A549 (cell line): ENCODE results near the gene PTGR3. TPM values are rescaled to one million over a fixed set of nuclear protein-coding genes. Genes with fewer than 3 reads are reported as not detected.

ENCODE experiments used
- ATAC-seq, 2 experiments: fragments of 200-7000 bp in 1 of 2; fragments of >200 bp in 1 of 2; cut with Nextera tagmentation in 1 of 2; cut with Tn5 transposase in 1 of 2; 3 replicates each; pipeline versions ENCODE4 v1.8.0 to v1.9.1; 2018 to 2020; ENCODE audit warnings: mild to moderate bottlenecking in 1 of 2, moderate library complexity in 1 of 2
- CTCF ChIA-PET: fragments of 300-600 bp; sonication (Branson Sonifier 250); formaldehyde crosslinking; extraction: SDS; loops from one replicate; lab custom pipeline; 2021; ENCODE audit warnings: antibody characterized with exemption, inconsistent platforms; lab: Yijun Ruan, JAX
- POLR2A ChIA-PET: fragments of 350-600 bp; formaldehyde crosslinking; extraction: SDS; loops from one replicate; lab custom pipeline; 2021; ENCODE audit warnings: antibody characterized with exemption, inconsistent platforms; lab: Yijun Ruan, JAX
- DNase-seq, 2 experiments: peaks; one replicate each; pipeline versions ENCODE4 v3.0.0 to v3.0.0-alpha.2; 2011 to 2016; ENCODE audit warnings: low read depth in 1 of 2, low spot score in 1 of 2
- FAIRE-seq: peaks from 2 replicates; lab custom pipeline; 2011; peaks lifted over from hg19 to GRCh38; lab: Jason Lieb, UNC
- H3K27ac ChIP-seq, 2 experiments: fragments of >200 bp; sonication (Bioruptor Twin); formaldehyde crosslinking; 3 replicates each; pipeline ENCODE4 v1.5.1; 2016 to 2017
- H3K4me1 ChIP-seq: fragments of >200 bp; sonication (Bioruptor Twin); formaldehyde crosslinking; 3 replicates; pipeline ENCODE4 v1.6.1; 2016
- H3K4me2 ChIP-seq: fragments of >200 bp; sonication (Bioruptor Twin); formaldehyde crosslinking; 3 replicates; pipeline ENCODE4 v1.6.1; 2016
- H3K4me3 ChIP-seq: fragments of >200 bp; sonication (Bioruptor Twin); formaldehyde crosslinking; 3 replicates; pipeline ENCODE4 v1.5.1; 2016
- H3K9me3 ChIP-seq: fragments of >200 bp; sonication (Bioruptor Twin); formaldehyde crosslinking; 3 replicates; pipeline ENCODE4 v1.6.1; 2016
- CBX2 ChIP-seq: fragments of 200-600 bp; sonication (generic); IDR thresholded peaks from 2 replicates; pipeline ENCODE4 v1.6.1; 2016; ENCODE audit warnings: low read depth, mild to moderate bottlenecking, borderline replicate concordance
- E2F6 ChIP-seq: IDR thresholded peaks from 2 replicates; pipeline ENCODE4 v1.6.1; 2012; ENCODE audit warnings: low read depth, borderline replicate concordance
- FOSB ChIP-seq: fragments of 250-450 bp; sonication (Bioruptor Pico); IDR thresholded peaks from 2 replicates; pipeline ENCODE4 v1.5.0; 2020; ENCODE audit warnings: mild to moderate bottlenecking, moderate library complexity
- FOSL2 ChIP-seq, 2 experiments: fragments of 450-650 bp in 1 of 2; fragments of >200 bp in 1 of 2; sonication (Bioruptor Twin) in 1 of 2; formaldehyde crosslinking; IDR thresholded peaks; 2 replicates each; pipeline versions ENCODE4 v1.5.0 to v1.6.1; 2016 to 2020; ENCODE audit warnings: mild to moderate bottlenecking in 1 of 2, moderate library complexity in 1 of 2
- FOXS1 ChIP-seq: fragments of 250-450 bp; sonication (Bioruptor Pico); IDR thresholded peaks from 2 replicates; pipeline ENCODE4 v1.5.0; 2020; ENCODE audit warnings: mild to moderate bottlenecking, moderate library complexity
- HDAC2 ChIP-seq: fragments of 200-600 bp; sonication (generic); IDR thresholded peaks from 2 replicates; pipeline ENCODE4 v1.6.1; 2016
- HES2 ChIP-seq: fragments of >200 bp; sonication (Bioruptor Twin); formaldehyde crosslinking; IDR thresholded peaks from 2 replicates; pipeline ENCODE4 v1.6.1; 2016
- HOXA7 ChIP-seq: fragments of 250-450 bp; sonication (Bioruptor Pico); IDR thresholded peaks from 2 replicates; pipeline ENCODE4 v1.5.0; 2020; ENCODE audit warnings: mild to moderate bottlenecking, moderate library complexity
- HOXB13 ChIP-seq: fragments of 250-450 bp; sonication (Bioruptor Pico); IDR thresholded peaks from 2 replicates; pipeline ENCODE4 v1.5.0; 2020; ENCODE audit warnings: low read depth, mild to moderate bottlenecking, moderate library complexity
- HOXB5 ChIP-seq: fragments of 250-450 bp; sonication (Bioruptor Pico); IDR thresholded peaks from 2 replicates; pipeline ENCODE4 v1.5.0; 2020; ENCODE audit warnings: mild to moderate bottlenecking, moderate library complexity
- KDM1A ChIP-seq: fragments of 200-600 bp; sonication (generic); IDR thresholded peaks from 2 replicates; pipeline ENCODE4 v1.6.1; 2016; ENCODE audit warnings: low read depth, mild to moderate bottlenecking
- MAZ ChIP-seq: fragments of 150-350 bp; IDR thresholded peaks from 2 replicates; pipeline ENCODE4 v1.6.1; 2014; ENCODE audit warnings: antibody characterized with exemption, low read depth, low read length, borderline replicate concordance
- NFE2L2 ChIP-seq: fragments of 150-350 bp; conservative IDR thresholded peaks from 2 replicates; pipeline ENCODE4 v1.6.1; 2014; ENCODE audit warnings: low read length
- NR3C1 ChIP-seq: fragments of >200 bp; sonication (Bioruptor Twin); formaldehyde crosslinking; IDR thresholded peaks from 3 replicates; pipeline ENCODE4 v1.6.1; 2017
- PBX3 ChIP-seq: IDR thresholded peaks from 2 replicates; pipeline ENCODE4 v1.6.1; 2012
- PHF8 ChIP-seq: fragments of 200-600 bp; sonication (generic); IDR thresholded peaks from 2 replicates; pipeline ENCODE4 v1.6.1; 2016; ENCODE audit warnings: low read depth, mild to moderate bottlenecking, antibody characterized with exemption, moderate library complexity, borderline replicate concordance
- POLR2AphosphoS2 ChIP-seq: conservative IDR thresholded peaks from 2 replicates; pipeline ENCODE4 v1.6.1; 2012; ENCODE audit warnings: low read length, improper control_type of control experiment, inconsistent platforms
- ZC3H11A ChIP-seq: fragments of 450-650 bp; IDR thresholded peaks from 2 replicates; pipeline ENCODE4 v1.6.1; 2014; ENCODE audit warnings: antibody characterized with exemption, mild to moderate bottlenecking
- ZNF302 ChIP-seq: fragments of 250-450 bp; sonication (Bioruptor Pico); IDR thresholded peaks from 2 replicates; pipeline ENCODE4 v1.9.0; 2021; ENCODE audit warnings: inconsistent platforms, mild to moderate bottlenecking, moderate library complexity
- WGBS: methylation state at CpG from one replicate; pipeline ENCODE4 v1.1.6; 2017; ENCODE audit errors: missing lambda C conversion rate; 5-methylcytosine and 5-hydroxymethylcytosine counted together
- polyA plus RNA-seq, 4 experiments: library from polyadenylated mRNA; depleted of rRNA in 3 of 4; stranded (reverse); fragments of >200 nt; fragmentation: RNase III in 1 of 4; extraction: RNeasy Plus Mini Kit Qiagen cat#74134 plus additional on column Dnase treatment in 1 of 4; gene quantifications; 2 replicates in 3 of 4; 3 replicates in 1 of 4; pipeline ENCODE4 v1.2.3, GENCODE V29; 2011 to 2017

PTGR3 gene
- polyA plus RNA-seq, 2 of the 4 experiments (the other 2 are of a cell fraction), result 7.2 to 18.5 TPM

GRCh38 chr18:75165926-75166325, 43.0 kb downstream of the PTGR3 start:
- FAIRE-seq, result no peak
- 45% methylated on average over 8 of the region's 8 CpGs for WGBS
- TF ChIP-seq KDM1A, result no peak
- TF ChIP-seq HES2, result no peak
- TF ChIP-seq FOSL2 (IDR thresholded peaks at IDR 0.05), result no peak
- TF ChIP-seq FOSL2 (CRISPR knock-in tag; IDR thresholded peaks at IDR 0.05), result no peak
- TF ChIP-seq CBX2, result no peak
- no peak for TF ChIP-seq POLR2AphosphoS2
- no peak for TF ChIP-seq NFE2L2
- TF ChIP-seq HOXA7 (CRISPR knock-in tag), result no peak
- TF ChIP-seq E2F6, result no peak

GRCh38 chr18:75164479-75164878, 44.5 kb downstream of the PTGR3 start:
- FAIRE-seq (no peak), ATAC-seq (no peak), DNase-seq (no peak)
- Histone ChIP-seq H3K4me2 (no peak overlapping the region), H3K4me1 (0 out of 3 replicates have a peak, but pooled peaks cover 3% of the 10 kb centered on the region), H3K9me3 (no peaks in the 10 kb centered on the region), H3K4me3 (no peak overlapping the region), H3K27ac (no peak overlapping the region)
- WGBS, result 46% methylated on average over 3 of the region's 3 CpGs
- ChIA-PET CTCF (no interaction called here), POLR2A (no interaction called here)
- TF ChIP-seq NR3C1, result no peak
- TF ChIP-seq FOSB (CRISPR knock-in tag), result no peak

More at GRCh38 chr18:75165926-75166325, 43.0 kb downstream of the PTGR3 start:
- Histone ChIP-seq H3K9me3 (no peaks in the 10 kb centered on the region), H3K4me3 (no peak overlapping the region), H3K27ac (no peak overlapping the region), H3K4me1 (0 out of 3 replicates have a peak, but pooled peaks cover 2% of the 10 kb centered on the region), H3K4me2 (no peak overlapping the region)
- DNase-seq, result no peak
- ChIA-PET CTCF (no interaction called here), POLR2A (no interaction called here)
- no peak for ATAC-seq

- no peaks in the 10 kb centered on the region for H3K9me3 ChIP-seq
- DNase-seq (no peak), ATAC-seq (no peak), FAIRE-seq (no peak)
- no peak overlapping the region for H3K27ac ChIP-seq
- 0 out of 3 replicates have a peak, but pooled peaks cover 3% of the 10 kb centered on the region for H3K4me1 ChIP-seq
- CTCF ChIA-PET, result no interaction called here
- no peak overlapping the region for H3K4me2 ChIP-seq
- WGBS, result 93% methylated on average over 2 of the region's 4 CpGs
- POLR2A ChIA-PET, result no interaction called here
- no peak for TF ChIP-seq PHF8
- no peak for TF ChIP-seq ZC3H11A
- TF ChIP-seq PBX3, result no peak
- no peak for TF ChIP-seq MAZ
- TF ChIP-seq, all 56 proteins: peak for 0
- no peak overlapping the region for H3K4me3 ChIP-seq
Observed at GRCh38 chr18:75163736-75164135, 45.2 kb downstream of the PTGR3 start.

GRCh38 chr18:75162978-75163377, 46.0 kb downstream of the PTGR3 start:
- H3K4me3 ChIP-seq, result no peak overlapping the region
- CTCF ChIA-PET, result no interaction called here
- H3K4me1 ChIP-seq, result 0 out of 3 replicates have a peak, but pooled peaks cover 3% of the 10 kb centered on the region
- no peak overlapping the region for H3K4me2 ChIP-seq
- no peak for FAIRE-seq
- DNase-seq, result no peak
- WGBS, result 83% methylated on average over 3 of the region's 4 CpGs
- H3K9me3 ChIP-seq, result no peaks in the 10 kb centered on the region
- H3K27ac ChIP-seq, result no peak overlapping the region
- no peak for ATAC-seq
- TF ChIP-seq NR3C1, result no peak
- no peak for TF ChIP-seq HOXB5 (CRISPR knock-in tag)
- POLR2A ChIA-PET, result no interaction called here

- CTCF ChIA-PET, result no interaction called here
- H3K4me3 ChIP-seq, result no peak overlapping the region
- ATAC-seq, result peak in 1 of 2 experiments; percentile 38; a peak in 2 of 6 replicates
- no peak overlapping the region for H3K27ac ChIP-seq
- no peak for FAIRE-seq
- TF ChIP-seq ZNF302 (no peak), FOXS1 (no peak), FOSB (CRISPR knock-in tag) (no peak), HOXB13 (CRISPR knock-in tag) (no peak), HDAC2 (no peak)
- TF ChIP-seq, all 56 proteins: peak for 0
- peak in 1 of 2 experiments; percentile 7 for DNase-seq
- H3K4me1 ChIP-seq, result 0 out of 3 replicates have a peak, but pooled peaks cover 3% of the 10 kb centered on the region
- no peak overlapping the region for H3K4me2 ChIP-seq
- no peaks in the 10 kb centered on the region for H3K9me3 ChIP-seq
- POLR2A ChIA-PET, result no interaction called here
- 0% methylated on average over 1 of the region's 3 CpGs for WGBS
Observed at GRCh38 chr18:75162467-75162866, 46.5 kb downstream of the PTGR3 start.
